HFF-Myc (cell line): ENCODE data around the gene FAM13C.

Source experiments
- DNase-seq: peaks from one replicate; pipeline ENCODE4 v3.0.0-alpha.2; 2011; ENCODE audit warnings: low read depth; ENCODE audit errors: extremely low read depth
- H3K4me3 ChIP-seq: replicated peaks from 2 replicates; pipeline ENCODE4 v1.5.1; 2011; ENCODE audit warnings: low read depth, mild to moderate bottlenecking, control low read depth, low read length
- CTCF ChIP-seq: IDR thresholded peaks from 2 replicates; pipeline ENCODE4 v1.5.1; 2012; ENCODE audit warnings: mild to moderate bottlenecking, low read depth, low read length, control low read depth; ENCODE audit errors: missing control alignments

Gene FAM13C

GRCh38 chr10:59287587-59288255 is 74.6 kb downstream of the FAM13C start:
- TF ChIP-seq CTCF: no peak
- no peak overlapping the region for H3K4me3 ChIP-seq
- no peak for DNase-seq

GRCh38 chr10:59285848-59286247 is 76.5 kb downstream of the FAM13C start:
- no peak for TF ChIP-seq CTCF
- no peak overlapping the region for H3K4me3 ChIP-seq
- DNase-seq: no peak

- no peak for DNase-seq
- TF ChIP-seq CTCF: no peak
- no peak overlapping the region for H3K4me3 ChIP-seq
These were observed 77.3 kb downstream of the FAM13C start for GRCh38 chr10:59285073-59285472.

GRCh38 chr10:59284118-59284975 is 78.0 kb downstream of the FAM13C start:
- no peak overlapping the region for H3K4me3 ChIP-seq
- DNase-seq: no peak
- no peak for TF ChIP-seq CTCF

- no peak for DNase-seq
These were observed 78.8 kb downstream of the FAM13C start for GRCh38 chr10:59283456-59284091.

GRCh38 chr10:59281861-59282260 is 80.5 kb downstream of the FAM13C start:
- TF ChIP-seq CTCF: no peak
- DNase-seq: no peak
- H3K4me3 ChIP-seq: no peak overlapping the region

More at GRCh38 chr10:59283456-59284091, 78.8 kb downstream of the FAM13C start:
- TF ChIP-seq CTCF: no peak
- H3K4me3 ChIP-seq: no peak overlapping the region
